GM20431 (cell line): ENCODE results near the gene FRMD5.
"Not testable (repeated sequence)": the region's sequence is repeated elsewhere in the genome, so short reads cannot be mapped to it uniquely, and the experiment has no call there.

ENCODE experiments used
- in situ Hi-C: fragments of 300-500 bp; cut with MseI, MboI; formaldehyde crosslinking; loops from one replicate; pipeline ENCODE4 v1.15.0; 2020; ENCODE audit warnings: low sequenced_read_pairs; ENCODE audit not compliant: unreplicated experiment

The FRMD5 gene

GRCh38 chr15:43825305-43825704 is 369.8 kb downstream of the FRMD5 start:
- in situ Hi-C loops, result not testable (repeated sequence)

- in situ Hi-C loops, result no loop called here
These were observed 370.5 kb downstream of the FRMD5 start, which contains the start of gene MFAP1 for GRCh38 chr15:43824302-43825246. MFAP1 (minus strand) TSS chr15:43824690; CDS start chr15:43824569, 121 bp downstream.

DNA sequence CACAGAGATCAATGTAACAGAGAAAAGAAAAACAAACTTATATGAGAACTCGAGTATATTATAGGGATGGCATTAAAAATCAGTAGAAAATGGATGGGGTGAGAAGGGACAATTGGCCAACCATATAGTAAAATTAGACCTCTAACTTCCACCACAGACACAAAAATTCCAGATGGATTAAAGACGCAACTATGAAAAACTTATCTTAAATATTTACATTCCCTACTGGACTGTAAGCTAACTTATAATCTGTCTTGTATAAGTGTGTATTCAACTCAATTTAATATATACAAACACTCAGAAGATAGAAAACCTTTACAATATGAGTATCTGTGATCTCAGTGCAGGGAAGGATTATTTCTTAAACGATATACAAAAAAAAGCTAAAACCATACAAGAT is 373.6 kb downstream of the FRMD5 start:
- in situ Hi-C loops, result no loop called here
